ENCODE measurements around the gene ARHGEF16. TPM values are rescaled to one million over a fixed set of nuclear protein-coding genes. Genes with fewer than 3 reads are reported as not detected.

ARHGEF16 gene
- total RNA-seq, 2 experiments from 2014 or later = not detected

Other genes with a start within 250 kb of the ARHGEF16 start
- 10 to 100 TPM; 15.6 to 20.2 TPM for gene MEGF6, start 156.8 kb downstream of the ARHGEF16 start, total RNA-seq
- 10 to 100 TPM; 15.9 to 17.3 TPM for gene TPRG1L, start 170.3 kb downstream of the ARHGEF16 start, total RNA-seq
- gene WRAP73, start 195.4 kb downstream of the ARHGEF16 start, total RNA-seq = 10 to 100 TPM; 34.7 to 38.9 TPM
- gene TP73, start 197.9 kb downstream of the ARHGEF16 start, total RNA-seq = 1 to 10 TPM; 2.0 to 2.6 TPM

All from activated CD4-positive, alpha-beta memory T cell treated with anti-CD3 and anti-CD28 coated beads, Interleukin-2, amount 10 ng/mL, durations not matched to agents 7 days and 5 days (primary cell).